A549 (cell line): Measurements from ENCODE around the gene EEFSEC. TPM values are rescaled to one million over a fixed set of nuclear protein-coding genes. Genes with fewer than 3 reads are reported as not detected.

Source experiments
- ATAC-seq, 2 experiments: fragments of 200-7000 bp in 1 of 2; fragments of >200 bp in 1 of 2; cut with Nextera tagmentation in 1 of 2; cut with Tn5 transposase in 1 of 2; 3 replicates each; pipeline versions ENCODE4 v1.8.0 to v1.9.1; 2018 to 2020; ENCODE audit warnings: mild to moderate bottlenecking in 1 of 2, moderate library complexity in 1 of 2
- CTCF ChIA-PET: fragments of 300-600 bp; sonication (Branson Sonifier 250); formaldehyde crosslinking; extraction: SDS; loops from one replicate; lab custom pipeline; 2021; ENCODE audit warnings: antibody characterized with exemption, inconsistent platforms; lab: Yijun Ruan, JAX
- POLR2A ChIA-PET: fragments of 350-600 bp; formaldehyde crosslinking; extraction: SDS; loops from one replicate; lab custom pipeline; 2021; ENCODE audit warnings: antibody characterized with exemption, inconsistent platforms; lab: Yijun Ruan, JAX
- DNase-seq, 2 experiments: peaks; one replicate each; pipeline versions ENCODE4 v3.0.0 to v3.0.0-alpha.2; 2011 to 2016; ENCODE audit warnings: low read depth in 1 of 2, low spot score in 1 of 2
- FAIRE-seq: peaks from 2 replicates; lab custom pipeline; 2011; peaks lifted over from hg19 to GRCh38; lab: Jason Lieb, UNC
- H3K27ac ChIP-seq, 2 experiments: fragments of >200 bp; sonication (Bioruptor Twin); formaldehyde crosslinking; 3 replicates each; pipeline ENCODE4 v1.5.1; 2016 to 2017
- H3K4me1 ChIP-seq: fragments of >200 bp; sonication (Bioruptor Twin); formaldehyde crosslinking; 3 replicates; pipeline ENCODE4 v1.6.1; 2016
- H3K4me2 ChIP-seq: fragments of >200 bp; sonication (Bioruptor Twin); formaldehyde crosslinking; 3 replicates; pipeline ENCODE4 v1.6.1; 2016
- H3K4me3 ChIP-seq: fragments of >200 bp; sonication (Bioruptor Twin); formaldehyde crosslinking; 3 replicates; pipeline ENCODE4 v1.5.1; 2016
- H3K9me3 ChIP-seq: fragments of >200 bp; sonication (Bioruptor Twin); formaldehyde crosslinking; 3 replicates; pipeline ENCODE4 v1.6.1; 2016
- BCL3 ChIP-seq: fragments of >200 bp; sonication (Bioruptor Twin); formaldehyde crosslinking; IDR thresholded peaks from 3 replicates; pipeline ENCODE4 v1.6.1; 2016
- CBX2 ChIP-seq: fragments of 200-600 bp; sonication (generic); IDR thresholded peaks from 2 replicates; pipeline ENCODE4 v1.6.1; 2016; ENCODE audit warnings: low read depth, mild to moderate bottlenecking, borderline replicate concordance
- CBX8 ChIP-seq: fragments of 200-600 bp; sonication (generic); IDR thresholded peaks from 2 replicates; pipeline ENCODE4 v1.6.1; 2016
- CTCF ChIP-seq: fragments of >200 bp; sonication (Bioruptor Twin); formaldehyde crosslinking; IDR thresholded peaks from 3 replicates; pipeline ENCODE4 v1.5.1; 2016
- EHMT2 ChIP-seq: fragments of 200-600 bp; sonication (generic); IDR thresholded peaks from 2 replicates; pipeline ENCODE4 v1.6.1; 2016; ENCODE audit warnings: antibody characterized with exemption, low read depth, mild to moderate bottlenecking, moderate library complexity
- ELK1 ChIP-seq: fragments of 150-350 bp; IDR thresholded peaks from 2 replicates; pipeline ENCODE4 v1.6.1; 2014; ENCODE audit warnings: low read depth, mild to moderate bottlenecking, low read length
- EP300 ChIP-seq, 2 experiments: fragments of >200 bp; sonication (Bioruptor Twin); formaldehyde crosslinking; IDR thresholded peaks; 2 replicates in 1 of 2; 3 replicates in 1 of 2; pipeline ENCODE4 v1.6.1; 2016 to 2017
- ESRRA ChIP-seq: fragments of 150-350 bp; IDR thresholded peaks from 2 replicates; pipeline ENCODE4 v1.6.1; 2014; ENCODE audit warnings: mild to moderate bottlenecking, low read length, borderline replicate concordance
- FOSB ChIP-seq: fragments of 250-450 bp; sonication (Bioruptor Pico); IDR thresholded peaks from 2 replicates; pipeline ENCODE4 v1.5.0; 2020; ENCODE audit warnings: mild to moderate bottlenecking, moderate library complexity
- GATA3 ChIP-seq: IDR thresholded peaks from 2 replicates; pipeline ENCODE4 v1.6.1; 2012; ENCODE audit warnings: borderline replicate concordance
- HDAC2 ChIP-seq: fragments of 200-600 bp; sonication (generic); IDR thresholded peaks from 2 replicates; pipeline ENCODE4 v1.6.1; 2016
- HES2 ChIP-seq: fragments of >200 bp; sonication (Bioruptor Twin); formaldehyde crosslinking; IDR thresholded peaks from 2 replicates; pipeline ENCODE4 v1.6.1; 2016
- HEYL ChIP-seq: fragments of 250-450 bp; sonication (Bioruptor Pico); IDR thresholded peaks from 2 replicates; pipeline ENCODE4 v1.8.0; 2021; ENCODE audit warnings: mild to moderate bottlenecking, moderate library complexity
- HOXA7 ChIP-seq: fragments of 250-450 bp; sonication (Bioruptor Pico); IDR thresholded peaks from 2 replicates; pipeline ENCODE4 v1.5.0; 2020; ENCODE audit warnings: mild to moderate bottlenecking, moderate library complexity
- HOXB13 ChIP-seq: fragments of 250-450 bp; sonication (Bioruptor Pico); IDR thresholded peaks from 2 replicates; pipeline ENCODE4 v1.5.0; 2020; ENCODE audit warnings: low read depth, mild to moderate bottlenecking, moderate library complexity
- KDM1A ChIP-seq: fragments of 200-600 bp; sonication (generic); IDR thresholded peaks from 2 replicates; pipeline ENCODE4 v1.6.1; 2016; ENCODE audit warnings: low read depth, mild to moderate bottlenecking
- KDM5A ChIP-seq: fragments of 200-600 bp; sonication (generic); IDR thresholded peaks from 2 replicates; pipeline ENCODE4 v1.6.1; 2016; ENCODE audit warnings: antibody characterized with exemption, mild to moderate bottlenecking
- MAX ChIP-seq: IDR thresholded peaks from 2 replicates; pipeline ENCODE4 v1.6.1; 2012
- NPAS2 ChIP-seq: fragments of 250-450 bp; sonication (Bioruptor Pico); IDR thresholded peaks from 2 replicates; pipeline ENCODE4 v1.8.0; 2022; ENCODE audit warnings: mild to moderate bottlenecking, moderate library complexity, borderline replicate concordance
- POLR2AphosphoS2 ChIP-seq: conservative IDR thresholded peaks from 2 replicates; pipeline ENCODE4 v1.6.1; 2012; ENCODE audit warnings: low read length, improper control_type of control experiment, inconsistent platforms
- REST ChIP-seq: fragments of 200-600 bp; sonication (generic); IDR thresholded peaks from 2 replicates; pipeline ENCODE4 v1.6.1; 2016; ENCODE audit warnings: antibody characterized with exemption, mild to moderate bottlenecking, moderate library complexity
- RNF2 ChIP-seq: fragments of 200-600 bp; sonication (generic); IDR thresholded peaks from 2 replicates; pipeline ENCODE4 v1.6.1; 2016; ENCODE audit warnings: low read depth, mild to moderate bottlenecking, antibody characterized with exemption, moderate library complexity, borderline replicate concordance
- TP53 ChIP-seq: fragments of 250-450 bp; sonication (Bioruptor Pico); IDR thresholded peaks from 2 replicates; pipeline ENCODE4 v1.5.0; 2021; ENCODE audit warnings: mild to moderate bottlenecking, moderate library complexity
- ZC3H11A ChIP-seq: fragments of 450-650 bp; IDR thresholded peaks from 2 replicates; pipeline ENCODE4 v1.6.1; 2014; ENCODE audit warnings: antibody characterized with exemption, mild to moderate bottlenecking
- ZNF302 ChIP-seq: fragments of 250-450 bp; sonication (Bioruptor Pico); IDR thresholded peaks from 2 replicates; pipeline ENCODE4 v1.9.0; 2021; ENCODE audit warnings: inconsistent platforms, mild to moderate bottlenecking, moderate library complexity
- ZSCAN20 ChIP-seq: fragments of 250-450 bp; sonication (Bioruptor Pico); IDR thresholded peaks from 2 replicates; pipeline ENCODE4 v1.8.0; 2022; ENCODE audit warnings: mild to moderate bottlenecking, moderate library complexity
- WGBS: methylation state at CpG from one replicate; pipeline ENCODE4 v1.1.6; 2017; ENCODE audit errors: missing lambda C conversion rate; 5-methylcytosine and 5-hydroxymethylcytosine counted together
- polyA plus RNA-seq, 4 experiments: library from polyadenylated mRNA; depleted of rRNA in 3 of 4; stranded (reverse); fragments of >200 nt; fragmentation: RNase III in 1 of 4; extraction: RNeasy Plus Mini Kit Qiagen cat#74134 plus additional on column Dnase treatment in 1 of 4; gene quantifications; 2 replicates in 3 of 4; 3 replicates in 1 of 4; pipeline ENCODE4 v1.2.3, GENCODE V29; 2011 to 2017

Gene EEFSEC
- polyA plus RNA-seq, 2 of the 4 experiments (the other 2 are of a cell fraction): 6.9 to 7.3 TPM

GRCh38 chr3:128312271-128312670, 159.0 kb downstream of the EEFSEC start:
- Histone ChIP-seq H3K9me3 (no peaks in the 10 kb centered on the region), H3K4me3 (no peak overlapping the region), H3K27ac (no peak overlapping the region), H3K4me1 (no peaks in the 10 kb centered on the region), H3K4me2 (no peak overlapping the region)
- CTCF ChIA-PET: interaction anchor here (1.5 kb wide), 1 partner anchor 10 kb away, joined by 6 read pairs; no protein-coding TSS in a partner anchor
- FAIRE-seq (no peak), DNase-seq (no peak), ATAC-seq (no peak)
- 97% methylated on average over 5 of the region's 10 CpGs for WGBS
- POLR2A ChIA-PET: no interaction called here
- TF ChIP-seq ZSCAN20 (CRISPR knock-in tag) (no peak), TP53 (CRISPR knock-in tag) (no peak), ZC3H11A (no peak), ELK1 (no peak), CTCF (no peak), GATA3 (no peak), ZNF302 (CRISPR knock-in tag) (no peak), EP300 (IDR thresholded peaks at IDR 0.05) (no peak), POLR2AphosphoS2 (no peak), REST (no peak), HOXA7 (CRISPR knock-in tag) (no peak), KDM5A (no peak), EHMT2 (no peak), HDAC2 (no peak), KDM1A (no peak), RNF2 (no peak), HEYL (CRISPR knock-in tag) (no peak), BCL3 (no peak)

GRCh38 chr3:128313071-128313725, 159.9 kb downstream of the EEFSEC start:
- CTCF ChIA-PET: interaction anchor here (1.5 kb wide), 1 partner anchor 142 kb away, joined by 4 read pairs; no protein-coding TSS in a partner anchor
- no peak overlapping the region for H3K4me3 ChIP-seq
- no peak overlapping the region for H3K4me2 ChIP-seq
- WGBS: 43% methylated on average over 3 of the region's 5 CpGs
- ATAC-seq (no peak), FAIRE-seq (no peak), DNase-seq (no peak)
- TF ChIP-seq FOSB (no peak), HOXB13 (CRISPR knock-in tag) (no peak), CBX8 (no peak), CBX2 (no peak), HES2 (no peak), ESRRA (no peak), NPAS2 (CRISPR knock-in tag) (no peak), MAX (no peak)
- no peaks in the 10 kb centered on the region for H3K4me1 ChIP-seq
- POLR2A ChIA-PET: no interaction called here
- no peak overlapping the region for H3K27ac ChIP-seq
- H3K9me3 ChIP-seq: no peaks in the 10 kb centered on the region
